CD14-positive monocyte (primary cell): ENCODE results near the gene STING1. TPM values are rescaled to one million over a fixed set of nuclear protein-coding genes. Genes with fewer than 3 reads are reported as not detected.
"Not testable (repeated sequence)": the region's sequence is repeated elsewhere in the genome, so short reads cannot be mapped to it uniquely, and the experiment has no call there.

ENCODE experiments used
- DNase-seq, 3 donors: peaks; one replicate each; pipeline ENCODE4 v3.0.0-alpha.2; 2011 to 2022
- H2AFZ ChIP-seq: 2 replicates; pipeline ENCODE4 v1.6.0; 2012; ENCODE audit warnings: mild to moderate bottlenecking, low read depth, low read length, inconsistent platforms; ENCODE audit not compliant: insufficient read depth, poor library complexity, severe bottlenecking
- H3K27ac ChIP-seq, 2 donors: 1 replicate in 1 of 2; 2 replicates in 1 of 2; pipeline ENCODE4 v1.5.1; 2012 to 2013; ENCODE audit warnings: low read length in 2 of 2, control low read depth in 1 of 2, inconsistent platforms in 1 of 2, low read depth in 1 of 2, mild to moderate bottlenecking in 1 of 2
- H3K27me3 ChIP-seq, 2 donors: one replicate each; pipeline versions ENCODE4 v1.6.0 to v1.6.1; 2011 to 2013; ENCODE audit warnings: low read length in 2 of 2; ENCODE audit not compliant: control insufficient read depth in 2 of 2, insufficient read depth in 2 of 2
- H3K36me3 ChIP-seq, 2 donors: replicated peaks in 1 of 2; 1 replicate in 1 of 2; 2 replicates in 1 of 2; pipeline versions ENCODE4 v1.5.1 to v1.6.1; 2012 to 2013; ENCODE audit warnings: low read length in 2 of 2, control low read depth in 1 of 2, inconsistent platforms in 1 of 2, mild to moderate bottlenecking in 1 of 2; ENCODE audit not compliant: insufficient read depth in 2 of 2, control insufficient read depth in 1 of 2
- H3K4me1 ChIP-seq, 2 donors: 1 replicate in 1 of 2; 2 replicates in 1 of 2; pipeline versions ENCODE4 v1.5.1 to v1.6.1; 2012 to 2013; ENCODE audit warnings: low read length in 2 of 2, control low read depth in 1 of 2, inconsistent platforms in 1 of 2, mild to moderate bottlenecking in 1 of 2, moderate library complexity in 1 of 2; ENCODE audit not compliant: insufficient read depth in 2 of 2, control insufficient read depth in 1 of 2
- H3K4me2 ChIP-seq: replicated peaks from 2 replicates; pipeline ENCODE3; 2012; ENCODE audit warnings: low read length, moderate library complexity, mild to moderate bottlenecking; ENCODE audit not compliant: poor library complexity, severe bottlenecking; ENCODE audit errors: extremely low read depth
- H3K4me3 ChIP-seq, 3 experiments: fragments of 200-600 bp in 1 of 3; sonication (generic) in 1 of 3; replicated peaks in 1 of 3; 1 replicate in 2 of 3; 2 replicates in 1 of 3; pipeline ENCODE4 v1.5.1; 2011 to 2013; ENCODE audit warnings: low read length in 3 of 3, mild to moderate bottlenecking in 3 of 3, control low read depth in 2 of 3, low read depth in 2 of 3, inconsistent platforms in 1 of 3, moderate library complexity in 1 of 3
- H3K79me2 ChIP-seq: 2 replicates; pipeline ENCODE4 v1.6.0; 2012; ENCODE audit warnings: mild to moderate bottlenecking, control low read depth, inconsistent platforms, low read length, moderate library complexity; ENCODE audit not compliant: insufficient read depth
- H3K9ac ChIP-seq: 2 replicates; pipeline ENCODE4 v1.6.0; 2017; ENCODE audit warnings: low read length, mild to moderate bottlenecking; ENCODE audit not compliant: insufficient read depth, poor library complexity, severe bottlenecking
- H3K9me3 ChIP-seq, 2 donors: replicated peaks in 1 of 2; 1 replicate in 1 of 2; 2 replicates in 1 of 2; pipeline versions ENCODE4 v1.5.1 to v1.6.1; 2012 to 2013; ENCODE audit warnings: low read length in 2 of 2, control low read depth in 1 of 2; ENCODE audit not compliant: control insufficient read depth in 1 of 2, insufficient read depth in 1 of 2
- H4K20me1 ChIP-seq: 2 replicates; pipeline ENCODE4 v1.6.0; 2012; ENCODE audit warnings: mild to moderate bottlenecking, low read length, control low read depth, moderate library complexity; ENCODE audit not compliant: insufficient read depth
- H3K27ac Mint-ChIP-seq, 7 donors: one replicate each; pipeline ENCODE4 v1.8.0; 2020; ENCODE audit warnings: mild to moderate bottlenecking in 7 of 7, mixed read lengths in 7 of 7, moderate library complexity in 6 of 7, inconsistent platforms in 2 of 7
- H3K27me3 Mint-ChIP-seq, 3 donors: one replicate each; pipeline ENCODE4 v1.8.0; 2021 to 2022; ENCODE audit warnings: low read depth in 3 of 3, mild to moderate bottlenecking in 3 of 3, mixed read lengths in 3 of 3, moderate library complexity in 3 of 3, inconsistent platforms in 1 of 3
- H3K36me3 Mint-ChIP-seq, 2 donors: one replicate each; pipeline ENCODE4 v1.8.0; 2020; ENCODE audit warnings: mixed read lengths in 2 of 2, inconsistent platforms in 1 of 2, mild to moderate bottlenecking in 1 of 2
- H3K4me1 Mint-ChIP-seq: one replicate; pipeline ENCODE4 v1.8.0; 2020; ENCODE audit warnings: mild to moderate bottlenecking, mixed read lengths
- H3K4me3 Mint-ChIP-seq, 2 donors: one replicate each; pipeline ENCODE4 v1.8.0; 2020; ENCODE audit warnings: mild to moderate bottlenecking in 2 of 2, mixed read lengths in 2 of 2, moderate library complexity in 1 of 2
- H3K9me3 Mint-ChIP-seq, 7 donors: one replicate each; pipeline ENCODE4 v1.8.0; 2020 to 2022; ENCODE audit warnings: mixed read lengths in 7 of 7, mild to moderate bottlenecking in 6 of 7, moderate library complexity in 6 of 7, inconsistent platforms in 2 of 7
- WGBS: methylation state at CpG from one replicate; pipeline ENCODE4 v1.1.5; 2013; ENCODE audit warnings: missing lambda C conversion rate; ENCODE audit not compliant: insufficient coverage; 5-methylcytosine and 5-hydroxymethylcytosine counted together
- intact Hi-C, 2 donors: fragments of 100-400 bp; cut with micrococcal nuclease; formaldehyde crosslinking; loops; one replicate each; pipeline versions ENCODE4 v1.15.0 to v1.15.1; 2023
- polyA plus RNA-seq, 3 donors: library from polyadenylated mRNA; depleted of rRNA in 1 of 3; unstranded in 2 of 3; stranded (reverse) in 1 of 3; fragments of 300-500 nt in 2 of 3; fragments of >200 nt in 1 of 3; fragmentation: Illumina TruSeq in 2 of 3; gene quantifications; 1 replicate in 2 of 3; 2 replicates in 1 of 3; pipeline ENCODE4 v1.2.3, GENCODE V29; 2012 to 2021
- TF ChIP-seq, protein P1 (sequence below): fragments of 200-600 bp; IDR thresholded peaks from one replicate; pipeline ENCODE4 v1.8.0; 2022; ENCODE audit warnings: antibody characterized with exemption, mild to moderate bottlenecking

Gene STING1
- polyA plus RNA-seq, 3 donors: 83.7 to 225 (median 115) TPM

DNA sequence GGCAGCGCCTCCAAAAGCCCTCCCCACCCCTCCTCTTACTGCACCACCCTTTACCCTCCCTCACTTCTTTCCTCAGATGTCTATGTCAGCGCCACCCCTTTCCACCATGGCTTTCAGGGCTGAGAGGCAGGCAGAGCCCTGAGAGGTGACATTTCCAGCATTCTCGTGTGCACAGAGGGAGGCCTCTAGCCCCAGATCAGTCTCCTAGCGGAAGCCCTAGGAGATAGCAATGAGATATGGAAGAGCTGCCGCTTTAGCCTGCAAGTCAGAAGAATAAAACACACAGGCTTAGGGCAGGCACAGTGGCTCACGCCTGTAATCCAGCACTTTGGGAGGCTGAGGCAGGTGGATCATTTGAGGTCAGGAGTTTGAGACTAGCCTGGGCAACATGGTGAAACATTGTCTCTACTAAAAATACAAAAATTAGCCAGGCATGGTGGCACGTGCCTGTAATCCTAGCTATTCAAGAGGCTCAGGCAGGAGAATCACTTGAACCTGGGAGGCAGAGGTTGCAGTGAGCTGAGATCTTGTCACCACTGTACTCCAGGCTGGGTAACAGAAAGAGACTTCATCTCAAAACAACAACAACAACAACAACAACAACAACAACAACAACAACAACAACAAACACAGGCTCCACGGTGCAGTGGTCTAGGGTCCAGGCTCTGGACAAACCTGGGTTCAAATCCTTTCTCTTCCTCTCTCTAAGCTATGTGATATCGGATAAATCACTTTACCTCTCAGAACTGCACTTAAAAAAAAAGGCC, 3.7 kb downstream of the STING1 start:
- H3K9ac ChIP-seq: not testable (repeated sequence)
- H3K4me1 ChIP-seq: peaks cover 86 to 96% of the 10 kb centered on the region in 2 donors
- 76% methylated on average over 5 of the region's 9 CpGs for WGBS

DNA sequence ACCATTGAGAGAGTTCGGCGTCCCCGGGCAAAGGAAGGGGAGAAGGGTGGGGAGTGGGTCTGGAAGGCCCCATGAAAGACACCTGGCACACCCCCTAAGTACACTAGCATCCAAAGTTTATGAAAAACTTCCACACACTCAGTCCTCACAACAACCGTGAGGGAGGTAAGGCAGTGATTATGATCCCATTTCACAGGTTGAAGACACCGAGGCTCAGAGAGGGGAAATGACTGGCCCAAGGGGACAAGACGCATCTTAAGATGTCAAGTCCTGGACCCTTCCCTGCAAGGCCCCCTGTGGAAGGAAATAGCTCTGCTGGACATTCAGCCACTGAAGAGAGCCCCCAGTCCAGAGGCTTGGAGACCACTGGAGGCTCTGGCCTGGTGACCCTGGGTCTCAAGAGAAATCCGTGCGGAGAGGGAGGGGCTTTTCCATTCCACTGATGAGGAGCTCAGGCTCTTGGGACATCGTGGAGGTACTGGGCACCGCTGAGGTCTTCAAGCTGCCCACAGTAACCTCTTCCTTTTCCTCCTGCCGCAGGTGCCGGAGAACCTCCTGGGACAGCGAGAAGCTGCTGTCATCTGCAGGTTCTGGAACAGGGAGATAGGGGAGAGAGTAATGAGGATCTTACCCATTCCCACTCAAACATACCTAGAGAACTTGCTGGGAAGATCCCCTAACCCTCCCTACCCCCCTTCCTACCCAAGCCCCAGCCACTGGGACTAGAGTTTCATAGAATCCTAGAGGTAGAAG, 6.5 kb downstream of the STING1 start:
- WGBS: 40% methylated on average over 5 of the region's 13 CpGs
- Histone ChIP-seq H3K79me2 (peaks cover 70% of the 10 kb centered on the region), H3K4me2 (peak overlapping the region; percentile 72), H3K27me3 (no peaks in the 10 kb centered on the region), H3K36me3 (peaks cover 24 to 35% of the 10 kb centered on the region in 2 donors), H3K4me1 (peaks cover 76 to 97% of the 10 kb centered on the region in 2 donors), H3K9ac (no peak overlapping the region), H2AFZ (no peak overlapping the region), H4K20me1 (peaks cover 62% of the 10 kb centered on the region), H3K4me3 (peak overlapping the region in 1 of 3 experiments; percentile 58), H3K9me3 (no peaks in the 10 kb centered on the region), H3K27ac (peak overlapping the region; percentile 44 to 63)
- no peak for DNase-seq
- H3K27ac Mint-ChIP-seq: peak overlapping the region; percentile 51 to 93 (median 86)
- intact Hi-C loops: no loop called here
- peaks cover 40 to 54% of the 10 kb centered on the region in 2 donors for H3K36me3 Mint-ChIP-seq
- H3K4me3 Mint-ChIP-seq: peak overlapping the region; percentile 47 to 84
- TF ChIP-seq, protein P1, sequence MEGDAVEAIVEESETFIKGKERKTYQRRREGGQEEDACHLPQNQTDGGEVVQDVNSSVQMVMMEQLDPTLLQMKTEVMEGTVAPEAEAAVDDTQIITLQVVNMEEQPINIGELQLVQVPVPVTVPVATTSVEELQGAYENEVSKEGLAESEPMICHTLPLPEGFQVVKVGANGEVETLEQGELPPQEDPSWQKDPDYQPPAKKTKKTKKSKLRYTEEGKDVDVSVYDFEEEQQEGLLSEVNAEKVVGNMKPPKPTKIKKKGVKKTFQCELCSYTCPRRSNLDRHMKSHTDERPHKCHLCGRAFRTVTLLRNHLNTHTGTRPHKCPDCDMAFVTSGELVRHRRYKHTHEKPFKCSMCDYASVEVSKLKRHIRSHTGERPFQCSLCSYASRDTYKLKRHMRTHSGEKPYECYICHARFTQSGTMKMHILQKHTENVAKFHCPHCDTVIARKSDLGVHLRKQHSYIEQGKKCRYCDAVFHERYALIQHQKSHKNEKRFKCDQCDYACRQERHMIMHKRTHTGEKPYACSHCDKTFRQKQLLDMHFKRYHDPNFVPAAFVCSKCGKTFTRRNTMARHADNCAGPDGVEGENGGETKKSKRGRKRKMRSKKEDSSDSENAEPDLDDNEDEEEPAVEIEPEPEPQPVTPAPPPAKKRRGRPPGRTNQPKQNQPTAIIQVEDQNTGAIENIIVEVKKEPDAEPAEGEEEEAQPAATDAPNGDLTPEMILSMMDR: no peak
- peaks cover 93% of the 10 kb centered on the region for H3K4me1 Mint-ChIP-seq
- H3K9me3 Mint-ChIP-seq: peaks cover 0 to 2% (median 0%) of the 10 kb centered on the region in 7 donors
- H3K27me3 Mint-ChIP-seq: no peaks in the 10 kb centered on the region

More for the DNA sequence above, 3.7 kb downstream of the STING1 start:
- peaks cover 24 to 35% of the 10 kb centered on the region in 2 donors for H3K36me3 ChIP-seq
- Mint-ChIP-seq H3K36me3 (peaks cover 40 to 50% of the 10 kb centered on the region in 2 donors), H3K27ac (peak overlapping the region in 6 of 7 donors; percentile 53 to 84 (median 66)), H3K4me1 (peaks cover 86% of the 10 kb centered on the region), H3K4me3 (peak overlapping the region in 1 of 2 donors; percentile 24)
- peak overlapping the region in 1 of 2 donors; percentile 53 for H3K27ac ChIP-seq
- H3K4me3 ChIP-seq, DNase-seq, H2AFZ ChIP-seq, H3K27me3 ChIP-seq, H3K9me3 ChIP-seq, H3K9me3 Mint-ChIP-seq, intact Hi-C loops, H3K27me3 Mint-ChIP-seq: not testable (repeated sequence)
- peak overlapping the region; percentile 1 for H3K4me2 ChIP-seq
- H4K20me1 ChIP-seq: peaks cover 62% of the 10 kb centered on the region
- peaks cover 73% of the 10 kb centered on the region for H3K79me2 ChIP-seq
